Hepatic stellate cell (primary cell): Measurements from ENCODE around the gene EIF4E1B.

Experiments used
- DNase-seq: peaks from one replicate; pipeline ENCODE4 v3.0.0; 2011; ENCODE audit warnings: low spot score

The EIF4E1B gene

GRCh38 chr5:176664479-176664878 is 34.0 kb downstream of the EIF4E1B start:
- no peak for DNase-seq

GRCh38 chr5:176664886-176665285 is 34.4 kb downstream of the EIF4E1B start:
- no peak for DNase-seq

GRCh38 chr5:176665517-176665916 is 35.0 kb downstream of the EIF4E1B start:
- no peak for DNase-seq

- no peak for DNase-seq
Observed at GRCh38 chr5:176667637-176668036, 37.2 kb downstream of the EIF4E1B start.

GRCh38 chr5:176670449-176670848 is 40.0 kb downstream of the EIF4E1B start:
- DNase-seq: no peak

GRCh38 chr5:176671399-176671798 is 40.9 kb downstream of the EIF4E1B start:
- no peak for DNase-seq

GRCh38 chr5:176671890-176672747 is 41.6 kb downstream of the EIF4E1B start:
- no peak for DNase-seq

- DNase-seq: no peak
Observed at GRCh38 chr5:176673651-176674583, 43.4 kb downstream of the EIF4E1B start.

- no peak for DNase-seq
Observed at GRCh38 chr5:176674799-176675198, 44.3 kb downstream of the EIF4E1B start.

GRCh38 chr5:176675676-176676360 is 45.3 kb downstream of the EIF4E1B start:
- DNase-seq: peak; percentile 53

GRCh38 chr5:176676361-176676824 is 45.9 kb downstream of the EIF4E1B start:
- DNase-seq: peak; percentile 89

GRCh38 chr5:176677209-176677939 is 46.9 kb downstream of the EIF4E1B start:
- no peak for DNase-seq

- no peak for DNase-seq
Observed at GRCh38 chr5:176678584-176678983, 48.1 kb downstream of the EIF4E1B start.

- DNase-seq: no peak
Observed at GRCh38 chr5:176679365-176680225, 49.1 kb downstream of the EIF4E1B start.

- no peak for DNase-seq
Observed at GRCh38 chr5:176680226-176680563, 49.7 kb downstream of the EIF4E1B start.

- no peak for DNase-seq
Observed at GRCh38 chr5:176682016-176682531, 51.6 kb downstream of the EIF4E1B start.

GRCh38 chr5:176685010-176685409 is 54.5 kb downstream of the EIF4E1B start:
- DNase-seq: no peak

- no peak for DNase-seq
Observed at GRCh38 chr5:176687247-176687646, 56.8 kb downstream of the EIF4E1B start.

- no peak for DNase-seq
Observed at GRCh38 chr5:176687881-176688280, 57.4 kb downstream of the EIF4E1B start.

GRCh38 chr5:176690911-176691310 is 60.4 kb downstream of the EIF4E1B start:
- no peak for DNase-seq
